GM10248 (cell line): ENCODE results near the gene DBH.

ENCODE experiments used
- CTCF ChIA-PET: fragments of 300-600 bp; sonication (Branson Sonifier 250); formaldehyde crosslinking; extraction: SDS; loops from one replicate; lab custom pipeline; 2021; ENCODE audit warnings: antibody characterized with exemption; lab: Yijun Ruan, JAX
- POLR2A ChIA-PET: fragments of 350-650 bp; sonication (Branson Sonifier 250); formaldehyde crosslinking; extraction: SDS; loops from one replicate; lab custom pipeline; 2020; ENCODE audit warnings: antibody characterized with exemption; lab: Yijun Ruan, JAX
- DNase-seq: peaks from one replicate; pipeline ENCODE4 v3.0.0; 2012; ENCODE audit errors: extremely low spot score
- TF ChIP-seq, protein P1 (sequence below): IDR thresholded peaks from 2 replicates; pipeline ENCODE4 v1.5.1; 2012; ENCODE audit warnings: mild to moderate bottlenecking, low read depth; ENCODE audit errors: extremely low read depth, missing control alignments, control extremely low read depth

Gene DBH

DNA sequence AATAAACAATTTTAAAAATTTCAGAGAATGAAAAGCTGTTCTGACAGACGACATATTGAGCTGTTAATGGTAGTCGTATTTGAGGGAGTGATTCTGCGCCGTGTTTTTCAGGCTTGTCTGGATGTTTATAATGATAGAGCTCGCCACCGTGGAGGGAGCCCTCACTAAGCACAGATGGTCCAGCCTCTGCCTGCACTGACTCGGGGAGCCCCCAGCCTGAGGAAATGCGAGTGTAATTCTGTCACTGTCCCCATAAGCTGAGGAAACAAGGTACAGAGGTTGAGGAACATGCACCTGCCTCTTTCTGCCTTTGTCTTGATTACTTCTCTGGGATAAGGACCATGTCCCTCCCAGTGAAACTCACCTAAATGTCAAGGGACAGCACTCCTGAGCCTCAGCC, 7.4 kb upstream of the DBH start:
- DNase-seq, result no peak
- ChIA-PET POLR2A (no interaction called here), CTCF (interaction anchor here (0.8 kb wide), 1 partner anchor 32 kb away, joined by 3 read pairs; no protein-coding TSS in a partner anchor)
- TF ChIP-seq, protein P1, sequence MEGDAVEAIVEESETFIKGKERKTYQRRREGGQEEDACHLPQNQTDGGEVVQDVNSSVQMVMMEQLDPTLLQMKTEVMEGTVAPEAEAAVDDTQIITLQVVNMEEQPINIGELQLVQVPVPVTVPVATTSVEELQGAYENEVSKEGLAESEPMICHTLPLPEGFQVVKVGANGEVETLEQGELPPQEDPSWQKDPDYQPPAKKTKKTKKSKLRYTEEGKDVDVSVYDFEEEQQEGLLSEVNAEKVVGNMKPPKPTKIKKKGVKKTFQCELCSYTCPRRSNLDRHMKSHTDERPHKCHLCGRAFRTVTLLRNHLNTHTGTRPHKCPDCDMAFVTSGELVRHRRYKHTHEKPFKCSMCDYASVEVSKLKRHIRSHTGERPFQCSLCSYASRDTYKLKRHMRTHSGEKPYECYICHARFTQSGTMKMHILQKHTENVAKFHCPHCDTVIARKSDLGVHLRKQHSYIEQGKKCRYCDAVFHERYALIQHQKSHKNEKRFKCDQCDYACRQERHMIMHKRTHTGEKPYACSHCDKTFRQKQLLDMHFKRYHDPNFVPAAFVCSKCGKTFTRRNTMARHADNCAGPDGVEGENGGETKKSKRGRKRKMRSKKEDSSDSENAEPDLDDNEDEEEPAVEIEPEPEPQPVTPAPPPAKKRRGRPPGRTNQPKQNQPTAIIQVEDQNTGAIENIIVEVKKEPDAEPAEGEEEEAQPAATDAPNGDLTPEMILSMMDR, result no peak

DNA sequence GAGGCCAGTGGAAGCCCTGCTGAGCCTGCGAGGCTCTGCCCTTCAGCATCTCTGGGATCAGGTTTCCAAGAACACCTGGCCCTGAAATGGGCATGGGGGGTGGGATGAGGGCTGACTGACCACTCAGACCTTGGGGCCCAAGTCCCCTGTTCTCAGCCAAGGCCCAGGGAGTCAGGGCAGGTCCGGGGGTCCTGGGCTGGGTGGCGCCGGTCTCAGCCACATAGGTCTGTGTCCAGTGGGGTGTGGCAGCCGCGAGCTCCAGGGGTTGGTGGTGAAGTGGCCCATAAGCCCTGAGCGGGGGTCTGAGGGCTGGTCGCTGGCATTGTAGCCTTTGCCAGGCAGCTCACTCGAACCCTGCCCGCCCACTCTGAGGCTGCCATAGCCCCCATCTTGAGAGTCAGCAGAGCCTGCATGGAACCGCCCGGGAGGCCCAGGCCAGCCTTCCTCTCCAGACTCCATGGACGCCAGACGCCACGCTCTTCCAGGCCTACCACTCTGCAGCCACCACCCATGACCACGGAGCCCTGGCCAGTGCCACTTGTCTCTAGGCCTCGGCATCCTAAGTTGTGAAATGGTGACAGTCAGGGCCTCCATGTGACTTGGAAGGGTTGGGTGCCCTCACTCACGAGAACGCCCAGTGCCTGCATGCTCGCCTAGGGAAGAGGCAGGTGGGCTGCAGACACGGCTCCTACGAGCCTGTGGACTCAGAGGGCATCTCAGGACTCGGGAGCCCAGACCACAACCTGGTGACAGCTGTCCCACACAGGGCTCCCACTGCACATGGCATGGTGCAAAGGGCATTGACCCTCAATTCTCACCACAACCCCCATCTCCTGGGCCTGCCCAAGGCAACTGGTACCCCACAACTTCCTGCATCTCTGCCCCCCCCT, 6.7 kb upstream of the DBH start:
- ChIA-PET POLR2A (no interaction called here), CTCF (no interaction called here)
- TF ChIP-seq, protein P1, result no peak
- no peak for DNase-seq

DNA sequence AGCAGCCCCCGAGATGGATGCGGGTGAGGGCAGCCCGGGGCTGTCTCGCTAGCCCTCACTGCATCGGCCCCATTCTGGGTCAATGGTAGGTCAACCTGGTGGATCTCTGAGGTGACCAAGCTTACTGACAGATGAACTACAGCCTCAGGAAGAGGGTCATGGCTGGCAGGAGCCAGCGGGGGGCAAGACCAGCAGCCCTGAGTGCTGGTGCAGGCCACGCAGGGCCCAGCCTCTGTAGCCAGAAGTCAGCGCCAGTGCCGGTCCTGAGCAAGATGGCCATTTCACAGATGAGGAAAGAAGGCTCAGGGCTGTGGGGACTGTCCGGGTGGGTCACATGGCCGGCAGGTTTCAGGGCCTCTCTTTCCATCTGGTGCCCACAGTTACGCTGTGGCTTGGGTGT, 5.1 kb upstream of the DBH start:
- TF ChIP-seq, protein P1, result no peak
- ChIA-PET CTCF (no interaction called here), POLR2A (no interaction called here)

DNA sequence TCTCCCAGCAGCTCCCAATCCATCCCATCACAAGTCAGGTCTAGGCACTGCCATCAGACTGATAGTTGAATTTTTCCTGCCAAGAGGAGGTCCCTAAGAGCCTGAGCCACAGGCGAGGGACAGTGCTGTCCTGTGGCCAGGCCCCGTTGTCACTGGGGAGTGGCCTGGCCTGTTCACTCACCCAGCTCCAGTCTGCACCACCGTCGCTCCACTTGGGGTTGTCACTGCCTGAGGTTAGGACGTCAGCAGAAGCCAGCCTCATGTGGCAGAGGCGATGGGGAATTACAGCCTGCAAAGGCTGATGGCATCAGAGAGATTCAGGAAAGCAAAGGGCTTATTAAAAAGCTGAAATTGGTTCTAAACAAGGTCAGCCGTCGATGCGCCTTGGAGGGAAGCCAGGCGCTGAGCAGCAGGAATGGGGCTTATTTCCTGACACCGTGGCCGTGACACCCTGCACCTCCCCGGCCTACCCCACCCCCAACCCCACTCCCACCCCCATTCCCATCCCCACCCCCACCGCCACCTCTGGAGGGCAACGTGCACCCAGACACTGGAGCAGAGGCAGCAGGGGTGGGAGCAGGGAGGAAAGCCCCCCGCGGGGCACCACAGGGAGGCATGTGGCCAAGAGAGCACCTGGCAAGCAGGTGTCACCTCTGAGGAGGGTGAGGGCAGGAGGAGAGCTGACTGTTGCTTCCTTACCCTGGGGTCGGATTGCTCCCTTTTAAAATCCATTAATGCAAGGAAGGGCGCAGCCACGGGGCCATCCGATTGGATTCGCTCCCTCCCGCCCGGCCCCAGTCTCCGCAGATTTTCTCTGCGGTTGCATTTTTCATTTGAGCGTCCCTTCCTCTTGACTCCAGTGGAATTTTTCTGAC, 3.1 kb upstream of the DBH start:
- CTCF ChIA-PET, result interaction anchor here (1.4 kb wide), 1 partner anchor 15 kb away, joined by 4 read pairs; no protein-coding TSS in a partner anchor
- TF ChIP-seq, protein P1, result no peak
- POLR2A ChIA-PET, result no interaction called here
- no peak for DNase-seq

More for the DNA sequence above, 5.1 kb upstream of the DBH start:
- DNase-seq, result no peak

DNA sequence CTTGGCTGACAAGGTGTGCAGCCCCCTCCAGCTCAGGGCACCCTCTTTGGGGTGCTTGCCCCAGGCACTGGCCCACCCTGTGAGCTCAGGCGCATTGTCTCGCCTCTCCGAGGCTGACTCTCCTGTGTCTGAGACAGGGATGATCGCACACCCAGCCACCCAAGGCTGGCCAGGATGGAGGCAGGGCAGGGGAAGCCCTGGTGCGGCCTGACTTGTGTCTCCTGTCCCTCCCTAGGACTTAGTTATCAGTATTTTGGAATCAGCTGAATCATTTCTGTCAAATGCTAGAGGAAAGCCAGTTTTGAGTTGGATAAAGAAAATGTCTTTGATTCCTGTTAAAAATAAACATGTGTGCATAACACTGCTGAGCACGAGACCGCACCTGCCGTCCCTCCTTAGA, 2.5 kb upstream of the DBH start:
- TF ChIP-seq, protein P1, result no peak
- POLR2A ChIA-PET, result no interaction called here
- no peak for DNase-seq
- CTCF ChIA-PET, result interaction anchor here (1.4 kb wide), 1 partner anchor 14 kb away, joined by 4 read pairs; no protein-coding TSS in a partner anchor

DNA sequence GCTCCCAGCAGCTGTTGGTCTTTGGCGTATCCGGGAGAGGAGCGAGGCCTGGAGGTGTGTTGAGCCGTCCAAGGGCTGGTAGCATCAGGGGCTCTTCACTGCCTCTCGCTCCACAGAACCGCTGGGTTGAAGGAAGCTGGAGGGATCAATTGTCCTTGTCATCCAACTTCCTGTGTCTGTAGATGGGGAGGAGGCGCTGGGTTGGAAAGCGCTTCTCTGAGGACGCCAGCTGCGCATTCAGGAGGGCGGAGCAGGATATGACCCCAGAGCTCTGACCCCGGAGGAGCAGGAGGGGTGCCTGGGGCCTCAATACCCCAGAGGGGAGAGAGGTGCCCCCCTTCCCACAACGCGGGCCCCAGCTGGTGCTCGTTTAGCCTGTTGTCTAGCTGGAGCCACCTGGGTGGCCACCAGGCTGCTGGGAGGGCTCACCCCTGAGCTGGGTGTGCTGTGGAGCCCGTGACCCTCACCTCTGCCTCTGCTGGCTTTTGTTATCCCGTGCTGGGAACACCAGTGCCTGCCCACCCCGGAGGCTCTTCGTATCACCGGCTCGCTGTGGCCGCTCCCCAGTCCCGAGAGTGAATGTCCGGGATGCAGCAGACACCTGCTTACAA, 2.0 kb upstream of the DBH start:
- CTCF ChIA-PET, result interaction anchor here (1.4 kb wide), 1 partner anchor 13 kb away, joined by 4 read pairs; no protein-coding TSS in a partner anchor
- POLR2A ChIA-PET, result no interaction called here
- TF ChIP-seq, protein P1, result no peak
- DNase-seq, result no peak
